ENCODE data around the gene NCAM1.

Gene NCAM1

DNA sequence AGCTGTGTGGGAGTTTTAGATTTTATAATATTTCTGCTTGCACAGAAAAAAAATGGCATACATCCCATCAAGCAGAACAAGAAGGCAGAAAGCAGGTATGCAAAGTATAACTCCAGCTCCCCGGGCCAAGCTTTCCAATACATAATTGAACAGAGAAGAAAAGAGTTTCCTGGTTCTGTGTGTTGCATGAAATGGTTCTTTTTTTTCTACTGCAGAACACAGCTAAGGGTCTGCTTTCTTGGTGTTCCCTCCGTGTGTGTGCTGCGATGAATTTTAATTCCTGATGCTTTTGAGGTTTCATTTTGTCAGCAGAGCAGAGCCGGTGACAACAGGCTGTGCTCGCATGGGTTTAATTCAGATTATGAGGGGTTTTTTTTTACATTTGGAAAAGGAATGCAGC is 282.5 kb downstream of the NCAM1 start (continued):
- TF ChIP-seq ZNF488 (tag by site-specific recombination; IDR thresholded peaks at IDR 0.05) (no peak), ZNF501 (tag by site-specific recombination; IDR thresholded peaks at IDR 0.05) (no peak)
- TF ChIP-seq, protein P1, sequence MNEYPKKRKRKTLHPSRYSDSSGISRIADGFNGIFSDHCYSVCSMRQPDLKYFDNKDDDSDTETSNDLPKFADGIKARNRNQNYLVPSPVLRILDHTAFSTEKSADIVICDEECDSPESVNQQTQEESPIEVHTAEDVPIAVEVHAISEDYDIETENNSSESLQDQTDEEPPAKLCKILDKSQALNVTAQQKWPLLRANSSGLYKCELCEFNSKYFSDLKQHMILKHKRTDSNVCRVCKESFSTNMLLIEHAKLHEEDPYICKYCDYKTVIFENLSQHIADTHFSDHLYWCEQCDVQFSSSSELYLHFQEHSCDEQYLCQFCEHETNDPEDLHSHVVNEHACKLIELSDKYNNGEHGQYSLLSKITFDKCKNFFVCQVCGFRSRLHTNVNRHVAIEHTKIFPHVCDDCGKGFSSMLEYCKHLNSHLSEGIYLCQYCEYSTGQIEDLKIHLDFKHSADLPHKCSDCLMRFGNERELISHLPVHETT (tag by site-specific recombination; IDR thresholded peaks at IDR 0.05) = no peak

- POLR2A ChIA-PET = no interaction called here
- TF ChIP-seq ZNF624 (tag by site-specific recombination; IDR thresholded peaks at IDR 0.05) (no peak), GLI4 (tag by site-specific recombination; IDR thresholded peaks at IDR 0.05) (no peak), ZNF510 (tag by site-specific recombination; IDR thresholded peaks at IDR 0.05; ENCODE audit: insufficient replicate concordance) (no peak), PATZ1 (tag by site-specific recombination; IDR thresholded peaks at IDR 0.05) (no peak), ZNF202 (tag by site-specific recombination; IDR thresholded peaks at IDR 0.05; ENCODE audit: borderline replicate concordance) (no peak), ZNF214 (tag by site-specific recombination; IDR thresholded peaks at IDR 0.05; ENCODE audit: borderline replicate concordance) (no peak), ZNF529 (tag by site-specific recombination; IDR thresholded peaks at IDR 0.05; ENCODE audit: insufficient replicate concordance) (no peak), ZNF274 (IDR thresholded peaks at IDR 0.05; ENCODE audit: low read length) (no peak), ZNF274 (tag by site-specific recombination; IDR thresholded peaks at IDR 0.05; ENCODE audit: borderline replicate concordance) (no peak), ZNF488 (tag by site-specific recombination; IDR thresholded peaks at IDR 0.05) (no peak), MZF1 (tag by site-specific recombination; IDR thresholded peaks at IDR 0.05; ENCODE audit: borderline replicate concordance) (no peak)
- TF ChIP-seq, protein P2, sequence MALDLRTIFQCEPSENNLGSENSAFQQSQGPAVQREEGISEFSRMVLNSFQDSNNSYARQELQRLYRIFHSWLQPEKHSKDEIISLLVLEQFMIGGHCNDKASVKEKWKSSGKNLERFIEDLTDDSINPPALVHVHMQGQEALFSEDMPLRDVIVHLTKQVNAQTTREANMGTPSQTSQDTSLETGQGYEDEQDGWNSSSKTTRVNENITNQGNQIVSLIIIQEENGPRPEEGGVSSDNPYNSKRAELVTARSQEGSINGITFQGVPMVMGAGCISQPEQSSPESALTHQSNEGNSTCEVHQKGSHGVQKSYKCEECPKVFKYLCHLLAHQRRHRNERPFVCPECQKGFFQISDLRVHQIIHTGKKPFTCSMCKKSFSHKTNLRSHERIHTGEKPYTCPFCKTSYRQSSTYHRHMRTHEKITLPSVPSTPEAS (tag by site-specific recombination; IDR thresholded peaks at IDR 0.05) = no peak
- H3K27ac ChIP-seq (ENCODE audit: extremely low read depth, low read depth, low read length) = no peak overlapping the region
- H3K4me3 ChIP-seq (ENCODE audit: low read depth, low read length) = no peak overlapping the region
- no peaks in the 10 kb centered on the region for H3K4me1 ChIP-seq (ENCODE audit: control insufficient read depth, insufficient read depth, low read length)
- H3K36me3 ChIP-seq (ENCODE audit: control insufficient read depth in 2 of 2, insufficient read depth in 1 of 2, low read length in 2 of 2) = peaks cover 0 to 5% of the 10 kb centered on the region in 2 experiments; a peak in 1 of 3 replicates
- CTCF ChIA-PET = no interaction called here
- no peaks in the 10 kb centered on the region for H3K9me3 ChIP-seq (ENCODE audit: control insufficient read depth, insufficient read depth, low read depth, low read length)
Observed at GRCh38 chr11:113245216-113245615, 284.0 kb downstream of the NCAM1 start.

GRCh38 chr11:113247221-113247620 is 286.0 kb downstream of the NCAM1 start:
- Histone ChIP-seq H3K36me3 (ENCODE audit: control insufficient read depth in 2 of 2, insufficient read depth in 1 of 2, low read length in 2 of 2) (peaks cover 0 to 5% of the 10 kb centered on the region in 2 experiments; a peak in 1 of 3 replicates), H3K9me3 (ENCODE audit: control insufficient read depth, insufficient read depth, low read depth, low read length) (no peaks in the 10 kb centered on the region), H3K4me3 (ENCODE audit: low read depth, low read length) (no peak overlapping the region), H3K27ac (ENCODE audit: extremely low read depth, low read depth, low read length) (no peak overlapping the region), H3K4me1 (ENCODE audit: control insufficient read depth, insufficient read depth, low read length) (no peaks in the 10 kb centered on the region)
- ChIA-PET POLR2A (no interaction called here), CTCF (no interaction called here)
- TF ChIP-seq HOXD13 (CRISPR knock-in tag; IDR thresholded peaks at IDR 0.05; ENCODE audit: borderline replicate concordance) = no peak
- TF ChIP-seq GLIS1 (tag by site-specific recombination; IDR thresholded peaks at IDR 0.05) = no peak
- no peak for TF ChIP-seq KLF7 (tag by site-specific recombination; IDR thresholded peaks at IDR 0.05; ENCODE audit: borderline replicate concordance)
- no peak for TF ChIP-seq ZNF768 (tag by site-specific recombination; IDR thresholded peaks at IDR 0.05)
- TF ChIP-seq, protein P3, sequence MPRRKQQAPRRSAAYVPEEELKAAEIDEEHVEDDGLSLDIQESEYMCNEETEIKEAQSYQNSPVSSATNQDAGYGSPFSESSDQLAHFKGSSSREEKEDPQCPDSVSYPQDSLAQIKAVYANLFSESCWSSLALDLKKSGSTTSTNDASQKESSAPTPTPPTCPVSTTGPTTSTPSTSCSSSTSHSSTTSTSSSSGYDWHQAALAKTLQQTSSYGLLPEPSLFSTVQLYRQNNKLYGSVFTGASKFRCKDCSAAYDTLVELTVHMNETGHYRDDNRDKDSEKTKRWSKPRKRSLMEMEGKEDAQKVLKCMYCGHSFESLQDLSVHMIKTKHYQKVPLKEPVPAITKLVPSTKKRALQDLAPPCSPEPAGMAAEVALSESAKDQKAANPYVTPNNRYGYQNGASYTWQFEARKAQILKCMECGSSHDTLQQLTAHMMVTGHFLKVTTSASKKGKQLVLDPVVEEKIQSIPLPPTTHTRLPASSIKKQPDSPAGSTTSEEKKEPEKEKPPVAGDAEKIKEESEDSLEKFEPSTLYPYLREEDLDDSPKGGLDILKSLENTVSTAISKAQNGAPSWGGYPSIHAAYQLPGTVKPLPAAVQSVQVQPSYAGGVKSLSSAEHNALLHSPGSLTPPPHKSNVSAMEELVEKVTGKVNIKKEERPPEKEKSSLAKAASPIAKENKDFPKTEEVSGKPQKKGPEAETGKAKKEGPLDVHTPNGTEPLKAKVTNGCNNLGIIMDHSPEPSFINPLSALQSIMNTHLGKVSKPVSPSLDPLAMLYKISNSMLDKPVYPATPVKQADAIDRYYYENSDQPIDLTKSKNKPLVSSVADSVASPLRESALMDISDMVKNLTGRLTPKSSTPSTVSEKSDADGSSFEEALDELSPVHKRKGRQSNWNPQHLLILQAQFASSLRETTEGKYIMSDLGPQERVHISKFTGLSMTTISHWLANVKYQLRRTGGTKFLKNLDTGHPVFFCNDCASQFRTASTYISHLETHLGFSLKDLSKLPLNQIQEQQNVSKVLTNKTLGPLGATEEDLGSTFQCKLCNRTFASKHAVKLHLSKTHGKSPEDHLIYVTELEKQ (tag by site-specific recombination; IDR thresholded peaks at IDR 0.05; ENCODE audit: borderline replicate concordance) = no peak
- TF ChIP-seq ZNF18 (tag by site-specific recombination; IDR thresholded peaks at IDR 0.05) = no peak

All from HEK293 (cell line).